AML-193 (cell line): ENCODE data around the gene LRRC2.
"Not testable (repeated sequence)": the region's sequence is repeated elsewhere in the genome, so short reads cannot be mapped to it uniquely, and the experiment has no call there.

Experiments used
- DNase-seq, 2 experiments: peaks; one replicate each; lab custom pipeline; 2025; lab: John Stamatoyannopoulos, UW

Gene LRRC2

GRCh38 chr3:46527239-46527638, 38.9 kb downstream of the LRRC2 start:
- no peak for DNase-seq

DNA sequence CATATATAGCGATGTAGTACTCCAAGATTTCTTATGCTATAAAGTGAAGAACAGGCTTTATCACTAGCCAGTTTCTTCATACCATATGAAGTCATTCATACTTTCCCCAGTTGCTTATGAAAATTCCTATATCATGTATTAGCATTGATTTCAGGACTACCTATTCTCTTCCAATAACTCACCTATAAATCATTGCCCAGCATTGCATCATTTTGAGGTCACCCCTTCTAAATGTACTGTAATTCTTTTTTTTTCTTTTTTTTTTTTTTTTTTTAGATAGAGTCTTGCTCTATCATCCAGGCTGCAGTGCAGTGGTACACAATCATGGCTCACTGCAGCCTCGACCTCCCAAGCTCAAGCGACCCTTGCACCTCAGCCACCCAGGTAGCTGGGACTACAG, 41.3 kb downstream of the LRRC2 start:
- DNase-seq = no peak

- DNase-seq = no peak
Measured at GRCh38 chr3:46524008-46524407, 42.1 kb downstream of the LRRC2 start.

DNA sequence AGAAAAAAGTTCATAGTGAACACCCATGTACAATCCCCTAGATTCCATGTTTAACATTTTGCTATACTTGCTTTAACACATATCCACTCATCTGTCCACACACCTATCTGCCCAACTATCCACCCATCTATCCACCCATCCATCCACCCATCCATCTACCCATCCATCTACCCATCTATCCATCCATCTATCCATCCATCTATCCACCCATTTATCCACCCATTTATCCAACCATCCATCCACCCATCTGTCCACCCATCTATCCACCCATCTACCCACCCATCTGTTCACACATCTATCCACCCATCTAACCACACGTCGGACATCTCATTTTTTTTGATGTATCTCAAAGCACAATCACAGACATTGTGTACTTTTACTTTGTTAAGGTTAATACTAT, 42.5 kb downstream of the LRRC2 start:
- DNase-seq = no peak

DNA sequence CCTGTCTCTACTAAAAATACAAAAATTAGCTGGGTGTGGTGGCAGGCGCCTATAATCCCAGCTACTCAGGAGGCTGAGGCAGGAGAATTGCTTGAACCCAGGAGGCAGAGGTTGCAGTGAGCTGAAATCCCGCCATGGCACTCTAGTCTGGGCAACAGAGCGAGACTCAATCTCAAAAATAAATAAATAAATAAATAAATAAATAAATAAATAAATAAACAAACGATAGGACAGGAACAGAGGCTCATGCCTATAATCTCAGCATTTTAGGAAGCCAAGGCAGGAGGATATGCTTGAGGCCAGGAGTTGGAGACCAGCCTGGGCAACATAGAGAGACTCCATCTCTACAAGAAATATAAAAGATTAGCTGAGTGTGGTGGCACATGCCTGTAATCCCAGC, 43.9 kb downstream of the LRRC2 start:
- DNase-seq = not testable (repeated sequence)

GRCh38 chr3:46521096-46521495, 45.0 kb downstream of the LRRC2 start:
- no peak for DNase-seq

DNA sequence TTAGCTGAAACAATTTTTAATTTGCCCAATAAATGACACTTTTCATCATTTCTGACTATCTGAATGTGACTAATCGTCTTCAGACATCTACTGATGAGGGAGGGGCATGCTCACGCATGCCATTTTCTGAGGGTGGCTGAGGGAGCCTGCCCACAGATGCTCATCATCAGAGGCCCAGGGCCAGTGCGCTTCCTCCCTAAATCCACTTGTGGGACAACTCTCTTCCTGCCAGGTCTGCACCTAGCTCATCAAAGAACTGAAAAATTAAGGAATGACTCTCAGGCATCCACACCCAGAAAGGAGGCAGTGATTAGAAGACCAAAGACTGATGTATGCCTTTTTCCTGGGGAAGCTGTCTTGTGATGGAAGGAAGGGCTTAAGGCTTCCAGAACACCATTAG, 45.6 kb downstream of the LRRC2 start:
- DNase-seq = no peak

DNA sequence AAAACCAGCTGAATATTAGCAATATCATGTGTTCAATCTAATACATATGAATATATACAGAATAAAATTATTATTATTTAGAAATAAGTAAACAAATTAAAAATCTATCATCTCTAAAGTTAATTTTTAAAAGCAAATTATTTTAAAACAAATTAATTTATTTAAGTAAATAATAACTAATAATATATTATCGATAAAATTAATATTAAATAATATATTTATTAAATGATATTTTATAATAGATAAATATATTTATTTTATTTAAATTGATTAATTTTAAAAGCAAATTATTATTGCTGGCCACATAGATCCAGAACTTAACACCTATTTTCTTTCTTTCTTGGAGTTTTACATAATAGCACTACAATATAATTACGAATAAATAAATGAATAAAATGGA, 46.1 kb downstream of the LRRC2 start:
- DNase-seq = no peak

DNA sequence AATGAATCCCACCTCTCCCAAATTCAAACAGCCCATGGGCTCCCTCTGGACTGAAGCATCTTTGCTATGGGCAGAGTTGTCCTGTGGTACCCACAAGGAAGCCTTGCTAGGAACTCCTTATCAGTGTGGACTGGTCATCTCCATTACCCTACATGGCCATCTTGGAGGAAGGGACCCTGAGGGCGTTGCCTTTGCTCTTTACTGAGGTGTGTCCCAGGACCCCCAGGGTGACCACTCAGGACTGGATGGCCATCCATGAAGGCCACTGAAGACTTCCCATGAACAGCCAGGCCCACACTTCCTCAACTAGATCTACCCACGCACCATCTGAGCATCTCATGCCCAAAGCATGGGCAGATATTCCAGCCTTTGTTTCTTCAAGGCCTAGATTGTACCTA, 48.3 kb downstream of the LRRC2 start:
- no peak for DNase-seq

- DNase-seq = no peak
Measured at GRCh38 chr3:46517016-46517783, 48.9 kb downstream of the LRRC2 start.

- DNase-seq = no peak
Measured at GRCh38 chr3:46516521-46516920, 49.6 kb downstream of the LRRC2 start.

DNA sequence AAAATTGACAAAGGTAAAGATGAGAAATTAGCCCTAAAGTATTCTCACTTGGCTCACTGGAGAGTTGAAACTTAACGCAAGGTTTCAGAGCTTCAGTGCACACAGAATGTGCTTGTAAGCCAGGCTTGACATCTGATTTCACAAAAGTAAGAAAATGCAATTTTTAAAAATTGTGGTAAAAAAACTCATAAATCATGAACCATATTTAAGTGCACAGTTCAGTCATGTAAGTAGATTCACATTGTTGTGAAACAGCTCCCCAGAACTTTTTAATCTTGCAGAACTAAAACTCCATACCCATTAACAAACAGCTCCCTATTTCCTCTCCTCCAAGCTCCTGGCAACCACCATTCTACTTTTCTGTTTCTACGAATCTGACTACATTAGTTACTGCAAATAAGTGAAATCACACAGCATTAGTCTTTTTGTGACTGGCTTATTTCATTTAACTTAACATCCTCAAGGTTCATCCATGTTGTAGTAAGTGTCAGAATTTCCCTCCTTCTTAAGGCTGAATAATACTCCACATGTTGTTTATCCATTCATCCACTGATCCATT, 53.8 kb downstream of the LRRC2 start:
- DNase-seq = no peak

- DNase-seq = no peak
Measured at GRCh38 chr3:46509661-46510187, 56.4 kb downstream of the LRRC2 start.

- DNase-seq = no peak
Measured at GRCh38 chr3:46508850-46509591, 57.1 kb downstream of the LRRC2 start.

DNA sequence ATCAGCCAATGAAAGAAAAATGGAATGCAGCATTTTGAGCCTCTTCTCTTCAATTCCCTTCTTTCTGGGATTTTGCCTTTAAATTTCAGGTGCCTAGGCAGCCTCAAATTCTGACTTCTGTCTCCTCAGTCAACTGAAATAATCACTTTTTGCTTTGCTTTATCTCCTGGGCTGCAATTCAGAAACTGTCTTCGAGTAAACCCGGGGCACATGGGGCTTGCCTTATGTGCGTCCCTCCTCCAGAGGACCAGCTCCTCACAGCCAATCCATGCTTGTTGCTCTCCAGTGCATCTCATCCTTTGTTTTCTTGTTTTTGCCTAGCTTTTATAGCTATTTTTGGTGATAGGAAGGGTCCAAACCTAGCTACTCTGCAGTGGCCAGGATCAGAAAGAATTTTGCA, 59.6 kb downstream of the LRRC2 start:
- no peak for DNase-seq

DNA sequence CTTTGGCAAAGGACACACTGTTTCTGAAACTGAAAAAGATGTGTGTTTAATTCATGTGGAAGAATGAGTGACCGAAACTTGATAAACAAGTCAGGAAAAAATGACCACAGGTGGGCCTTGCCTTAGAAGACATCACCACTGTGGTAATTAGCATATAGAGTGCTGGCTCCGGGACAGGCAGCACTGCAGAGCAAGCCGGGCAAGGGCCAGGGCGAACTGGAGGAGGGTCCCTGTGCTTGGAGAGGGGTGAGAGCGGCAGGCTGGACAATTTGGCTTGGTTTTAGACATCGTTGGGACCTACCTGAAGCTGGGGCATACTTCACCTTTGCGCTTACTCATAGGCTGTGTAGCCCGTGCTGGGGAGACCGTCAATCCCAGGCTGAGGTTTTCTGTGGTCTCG, 60.1 kb downstream of the LRRC2 start:
- no peak for DNase-seq

DNA sequence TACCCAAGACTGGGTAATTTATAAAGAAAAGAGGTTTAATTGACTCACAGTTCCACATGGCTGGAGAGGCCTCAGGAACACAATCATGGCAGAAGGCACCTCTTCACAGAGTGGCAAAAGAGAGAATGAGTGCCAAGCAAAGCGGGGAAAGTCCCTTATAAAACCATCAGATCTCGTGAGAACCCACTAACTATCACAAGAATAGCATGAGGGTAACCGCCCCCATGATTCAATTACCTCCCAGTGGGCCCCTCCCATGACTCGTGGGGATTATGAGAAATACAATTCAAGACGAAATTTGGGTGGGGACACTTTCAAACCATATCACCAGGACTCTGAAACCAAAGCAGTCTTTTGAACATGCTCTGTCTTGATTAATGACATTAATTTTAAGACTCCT, 61.3 kb downstream of the LRRC2 start:
- no peak for DNase-seq

- no peak for DNase-seq
Measured at GRCh38 chr3:46503200-46503874, 62.8 kb downstream of the LRRC2 start.

DNA sequence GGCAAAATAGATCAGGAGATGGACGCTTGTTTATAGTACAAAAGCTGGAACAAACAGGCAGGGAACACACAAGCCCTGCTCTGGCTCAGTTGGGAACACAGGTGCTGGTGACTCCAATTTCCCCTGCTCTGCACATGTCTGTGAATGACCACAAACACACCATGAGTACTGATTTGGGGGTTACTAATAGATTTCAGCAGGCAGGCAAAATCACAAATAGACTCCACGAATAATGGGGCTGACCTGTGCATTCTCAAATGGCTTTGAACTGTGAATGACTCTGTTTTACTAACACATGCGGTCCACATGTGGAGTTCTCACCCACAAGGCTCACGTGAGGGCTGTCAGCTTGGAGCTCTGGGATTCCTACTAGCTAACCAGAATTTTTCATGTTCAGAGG, 64.4 kb downstream of the LRRC2 start:
- DNase-seq = no peak

DNA sequence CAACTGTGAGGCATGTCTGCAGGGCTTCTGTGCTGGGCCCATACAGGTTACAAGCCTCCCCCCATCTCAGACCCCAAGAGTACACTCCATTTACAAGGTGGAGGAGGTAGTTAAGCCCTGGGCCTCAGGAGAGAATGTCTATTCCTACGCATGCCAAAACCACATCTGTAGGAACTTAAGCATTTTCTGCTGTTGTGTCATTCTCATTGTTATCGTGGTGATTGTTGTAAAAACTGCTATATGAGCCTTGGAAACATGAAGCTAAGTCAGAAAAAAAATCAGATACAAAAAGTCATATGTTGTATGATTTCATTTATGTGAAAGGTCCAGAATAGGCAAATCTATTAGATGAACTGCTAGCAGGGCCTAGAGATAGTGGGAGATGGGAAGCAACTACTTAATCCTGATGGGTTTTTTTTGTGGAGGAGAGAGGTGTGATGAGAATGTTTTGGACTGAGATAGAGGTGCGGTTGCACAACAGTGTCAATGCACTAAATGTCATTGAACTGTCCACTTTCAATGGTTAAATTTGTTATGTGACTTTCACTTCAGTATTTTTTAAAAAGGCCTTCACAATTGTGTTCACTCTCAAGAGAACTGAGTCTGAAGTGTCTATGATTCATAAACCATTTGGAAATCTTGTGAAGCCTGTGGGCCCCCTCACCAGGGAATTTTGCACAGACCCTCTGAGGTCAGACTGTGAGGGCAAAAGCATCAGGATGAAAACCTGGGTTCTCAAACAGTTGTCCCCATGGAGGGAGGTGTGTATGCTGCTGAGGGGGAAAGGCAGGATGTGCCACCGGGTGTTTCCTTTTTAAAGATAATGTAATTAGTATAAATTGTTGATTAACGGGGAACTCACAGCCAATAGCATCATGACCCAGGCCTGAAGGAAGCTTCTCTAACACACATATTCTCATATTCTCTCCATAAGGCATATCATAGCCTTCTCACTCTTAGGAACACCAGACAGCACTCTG, 65.2 kb downstream of the LRRC2 start:
- no peak for DNase-seq

GRCh38 chr3:46498916-46499519, 67.1 kb downstream of the LRRC2 start:
- DNase-seq = no peak
